GM20000 (cell line): ENCODE data around the gene SIL1.

ENCODE experiments used
- DNase-seq: peaks from one replicate; pipeline ENCODE4 v3.0.0; 2012; ENCODE audit warnings: low spot score
- TF ChIP-seq, protein P1 (sequence below): IDR thresholded peaks from 2 replicates; pipeline ENCODE4 v1.5.1; 2012; ENCODE audit warnings: mild to moderate bottlenecking, control low read depth; ENCODE audit errors: extremely low read depth, missing control alignments

SIL1 gene

DNA sequence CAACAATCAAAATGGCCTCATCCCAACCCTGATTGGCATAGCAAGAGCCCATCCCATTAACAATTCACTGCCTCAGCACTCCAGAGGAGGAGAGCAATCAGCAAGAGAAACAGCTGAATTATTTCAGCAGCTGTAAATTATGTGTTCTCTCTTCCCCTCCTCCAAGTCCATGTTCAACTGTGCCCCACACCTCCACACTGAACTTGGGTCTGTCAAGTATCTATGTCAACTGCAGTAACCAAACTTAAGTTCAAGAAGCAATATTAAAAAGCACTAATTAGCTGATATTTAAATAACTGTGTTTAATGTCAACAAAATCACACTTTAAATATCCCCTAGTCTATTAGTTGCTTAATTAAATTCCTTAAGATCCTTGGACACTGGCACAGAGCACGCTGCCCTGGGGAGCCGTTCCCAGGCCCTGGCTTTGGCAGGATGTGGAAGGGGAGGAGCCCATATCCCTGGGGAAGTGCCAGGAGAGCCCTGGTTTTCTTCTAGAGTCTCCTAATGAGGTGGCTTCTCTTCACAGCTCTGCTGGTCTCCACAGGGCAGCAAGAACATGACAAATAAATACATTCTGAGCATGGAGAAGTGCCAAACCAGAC is 50.6 kb downstream of the SIL1 start:
- TF ChIP-seq, protein P1, sequence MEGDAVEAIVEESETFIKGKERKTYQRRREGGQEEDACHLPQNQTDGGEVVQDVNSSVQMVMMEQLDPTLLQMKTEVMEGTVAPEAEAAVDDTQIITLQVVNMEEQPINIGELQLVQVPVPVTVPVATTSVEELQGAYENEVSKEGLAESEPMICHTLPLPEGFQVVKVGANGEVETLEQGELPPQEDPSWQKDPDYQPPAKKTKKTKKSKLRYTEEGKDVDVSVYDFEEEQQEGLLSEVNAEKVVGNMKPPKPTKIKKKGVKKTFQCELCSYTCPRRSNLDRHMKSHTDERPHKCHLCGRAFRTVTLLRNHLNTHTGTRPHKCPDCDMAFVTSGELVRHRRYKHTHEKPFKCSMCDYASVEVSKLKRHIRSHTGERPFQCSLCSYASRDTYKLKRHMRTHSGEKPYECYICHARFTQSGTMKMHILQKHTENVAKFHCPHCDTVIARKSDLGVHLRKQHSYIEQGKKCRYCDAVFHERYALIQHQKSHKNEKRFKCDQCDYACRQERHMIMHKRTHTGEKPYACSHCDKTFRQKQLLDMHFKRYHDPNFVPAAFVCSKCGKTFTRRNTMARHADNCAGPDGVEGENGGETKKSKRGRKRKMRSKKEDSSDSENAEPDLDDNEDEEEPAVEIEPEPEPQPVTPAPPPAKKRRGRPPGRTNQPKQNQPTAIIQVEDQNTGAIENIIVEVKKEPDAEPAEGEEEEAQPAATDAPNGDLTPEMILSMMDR: no peak
- DNase-seq: no peak

DNA sequence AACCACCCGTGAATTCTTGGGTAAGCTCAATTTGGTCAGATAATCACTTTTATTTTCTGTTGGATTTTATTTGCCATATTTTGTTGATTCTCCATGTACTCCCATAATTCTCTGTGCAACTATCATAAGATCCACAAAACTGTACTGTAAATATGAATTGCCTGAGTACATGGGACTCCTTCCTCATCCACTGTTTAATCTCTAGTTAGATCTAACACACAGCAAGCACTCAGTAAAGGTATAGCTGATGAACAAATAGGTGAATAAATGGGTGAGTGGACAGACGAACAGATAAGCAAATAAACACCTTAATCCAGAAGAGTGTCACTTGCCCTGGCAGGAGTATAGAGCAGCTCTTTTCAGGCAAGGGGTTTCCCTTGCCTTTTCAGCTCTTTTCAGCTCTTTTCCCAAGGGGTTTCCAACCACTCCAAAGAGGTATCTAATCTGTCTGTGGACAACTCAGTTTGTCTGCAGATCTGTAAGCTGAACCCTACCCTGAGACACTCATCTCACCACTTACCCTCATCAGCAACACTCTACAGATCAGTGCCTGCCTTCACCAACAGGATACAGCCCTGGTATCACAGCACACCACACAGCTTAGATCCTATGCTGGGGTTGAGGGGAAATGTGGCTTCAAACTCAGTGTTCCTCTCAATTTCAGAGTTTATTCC is 51.2 kb downstream of the SIL1 start:
- TF ChIP-seq, protein P1: no peak
- DNase-seq: no peak

DNA sequence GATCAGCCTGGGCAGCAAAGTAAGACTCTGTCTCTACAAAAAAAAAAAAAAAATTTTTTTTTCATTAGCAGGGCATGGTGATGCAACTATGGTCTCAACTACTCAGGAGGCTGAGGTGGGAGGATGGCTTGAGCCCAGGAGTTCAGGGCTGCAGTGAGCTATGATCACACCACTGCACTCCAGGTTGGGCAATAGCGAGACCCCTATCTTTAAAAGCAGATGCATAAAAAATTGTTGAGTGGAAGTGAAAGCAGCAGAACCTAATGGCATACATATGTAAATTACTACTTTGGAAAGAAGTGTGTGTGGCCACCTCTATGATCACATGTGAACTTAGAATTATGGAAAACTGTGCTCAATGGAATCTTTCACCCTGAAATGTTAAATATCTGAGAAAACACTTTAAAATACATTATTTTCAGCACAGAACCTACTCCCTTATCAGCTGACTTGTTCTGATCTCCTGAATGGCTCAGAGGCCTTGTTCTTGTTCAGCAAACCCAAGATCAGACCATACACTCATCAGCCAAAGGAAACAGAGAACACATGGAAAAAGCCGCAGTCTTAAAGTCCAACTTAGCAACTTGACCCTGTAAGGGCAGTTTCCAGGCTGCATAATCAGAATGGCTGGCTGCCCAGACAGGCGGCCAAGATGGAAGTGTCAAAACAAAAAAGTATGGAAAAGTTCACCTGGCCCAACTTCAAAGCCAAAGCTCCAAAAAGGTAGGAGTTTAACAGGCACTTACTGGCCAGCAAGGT is 56.5 kb downstream of the SIL1 start:
- no peak for DNase-seq
- TF ChIP-seq, protein P1: no peak

DNA sequence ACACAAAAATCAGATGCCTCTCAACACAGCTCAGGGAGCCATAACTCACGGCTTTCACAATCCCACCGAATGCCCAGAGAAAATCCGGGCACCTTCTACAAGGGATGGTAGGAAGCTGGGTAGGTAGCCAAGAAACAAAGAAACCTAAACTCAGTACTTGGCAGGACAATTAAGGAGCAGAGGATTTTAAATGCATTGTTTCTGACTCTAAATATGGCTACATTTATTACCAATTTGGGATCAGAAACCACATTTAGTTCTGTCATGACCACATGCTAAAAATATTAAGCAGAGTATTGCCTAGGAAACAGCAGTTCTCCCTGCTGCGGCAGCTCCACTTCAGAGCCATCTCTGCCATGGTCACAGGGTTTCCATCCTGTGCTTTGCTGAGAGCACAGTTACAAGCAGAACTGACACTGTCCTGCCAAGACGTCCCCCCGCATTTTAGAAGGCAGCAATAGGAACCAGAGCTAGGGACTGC is 57.5 kb downstream of the SIL1 start:
- DNase-seq: peak; percentile 30
- TF ChIP-seq, protein P1: no peak

DNA sequence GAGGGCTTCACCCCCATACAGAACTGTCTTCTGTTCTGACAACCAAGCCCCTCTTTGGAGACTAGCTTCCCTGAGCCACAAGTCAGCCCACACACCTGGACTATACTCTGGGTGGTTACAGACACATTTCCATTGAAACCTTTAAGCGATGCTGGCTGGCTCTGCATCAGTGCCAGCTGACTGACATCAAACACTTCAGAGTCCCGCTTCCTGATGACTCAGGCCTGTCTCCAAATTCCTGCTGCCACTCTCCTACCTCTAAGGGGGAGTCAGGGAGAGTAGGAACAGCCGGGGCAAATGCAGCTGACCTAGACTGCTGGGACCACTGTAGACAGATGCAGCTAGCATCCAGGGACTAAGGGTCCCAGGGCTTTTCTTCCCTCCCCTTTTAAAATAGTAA is 59.4 kb downstream of the SIL1 start:
- TF ChIP-seq, protein P1: no peak
- no peak for DNase-seq

DNA sequence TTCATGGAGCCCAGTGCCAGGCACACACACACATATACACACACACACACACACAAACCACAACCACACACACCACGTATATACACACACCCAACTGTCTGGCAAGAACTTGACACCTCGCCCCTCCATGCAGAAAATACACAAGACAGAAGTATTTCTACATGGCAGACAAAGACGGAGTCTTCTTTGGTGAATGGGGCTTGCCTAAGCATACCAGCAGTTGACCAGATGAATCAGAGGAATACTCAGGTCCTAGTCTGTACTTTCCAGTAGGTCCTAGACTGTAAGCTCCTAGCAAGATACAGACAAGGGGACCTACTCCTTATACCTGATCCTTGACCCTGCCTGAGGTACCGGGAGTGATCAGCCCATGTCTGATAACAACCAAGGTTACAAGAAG is 60.1 kb downstream of the SIL1 start:
- DNase-seq: no peak
- TF ChIP-seq, protein P1: no peak

DNA sequence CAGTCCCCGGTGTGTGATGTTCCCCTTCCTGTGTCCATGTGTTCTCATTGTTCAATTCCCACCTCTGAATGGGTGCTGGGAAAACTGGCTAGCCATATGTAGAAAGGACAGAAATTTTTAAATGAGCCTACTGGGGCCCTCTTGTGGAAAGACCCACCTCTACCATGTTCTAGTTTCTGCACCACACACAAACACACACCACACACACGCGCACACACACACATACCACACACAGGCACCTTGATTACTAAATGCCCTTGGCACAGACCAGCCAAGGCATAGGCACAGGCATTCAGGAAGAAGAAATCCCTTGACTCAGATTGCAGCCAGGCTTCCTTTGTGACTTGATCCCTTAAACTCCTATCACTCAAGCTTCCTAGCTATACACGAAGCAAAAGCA is 60.5 kb downstream of the SIL1 start:
- DNase-seq: no peak
- TF ChIP-seq, protein P1: no peak
